ENCODE results near the gene ABCA9.

ABCA9 gene

DNA sequence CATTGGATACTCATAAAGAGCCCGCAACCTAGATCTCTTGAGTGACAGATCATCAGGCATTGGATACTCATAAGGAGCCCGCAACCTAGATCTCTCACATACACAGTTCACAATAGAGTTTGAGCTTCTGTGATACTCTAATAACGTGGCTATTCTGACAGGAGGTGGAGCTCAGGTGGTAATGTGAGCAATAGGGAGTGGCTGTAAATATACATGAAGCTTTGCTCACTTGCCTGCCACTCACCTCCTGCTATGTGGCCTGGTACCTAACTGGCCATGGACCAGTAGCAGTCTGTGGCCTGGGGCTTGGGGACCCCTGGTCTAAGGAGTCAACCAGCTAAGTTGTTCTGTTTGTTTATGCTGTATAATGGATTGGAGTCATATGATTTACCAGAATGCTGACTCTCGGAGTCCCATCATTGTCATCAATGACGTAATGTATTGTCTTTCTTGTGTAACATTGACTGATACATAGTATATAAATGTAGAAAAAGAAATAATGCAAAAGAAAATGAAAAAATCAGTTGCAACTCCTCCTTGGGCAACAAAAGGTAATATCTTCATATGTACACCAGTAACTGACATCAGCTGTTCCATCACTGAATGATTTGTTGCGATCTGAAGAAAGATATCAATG is 17.5 kb downstream of the ABCA9 start:
- TF ChIP-seq POLR2AphosphoS5 (IDR thresholded peaks at IDR 0.05; ENCODE audit: low read depth, low read length): no peak
- TF ChIP-seq SIN3A (IDR thresholded peaks at IDR 0.05; ENCODE audit: borderline replicate concordance, insufficient read depth, low read length): no peak
- TF ChIP-seq FOXP2 (optimal IDR thresholded peaks at IDR 0.05; ENCODE audit: borderline replicate concordance, extremely low read depth, extremely low read length, insufficient read depth): no peak
- no peak for TF ChIP-seq TAF1 (IDR thresholded peaks at IDR 0.05; ENCODE audit: borderline replicate concordance, insufficient read depth, low read length)
- TF ChIP-seq, protein P1, sequence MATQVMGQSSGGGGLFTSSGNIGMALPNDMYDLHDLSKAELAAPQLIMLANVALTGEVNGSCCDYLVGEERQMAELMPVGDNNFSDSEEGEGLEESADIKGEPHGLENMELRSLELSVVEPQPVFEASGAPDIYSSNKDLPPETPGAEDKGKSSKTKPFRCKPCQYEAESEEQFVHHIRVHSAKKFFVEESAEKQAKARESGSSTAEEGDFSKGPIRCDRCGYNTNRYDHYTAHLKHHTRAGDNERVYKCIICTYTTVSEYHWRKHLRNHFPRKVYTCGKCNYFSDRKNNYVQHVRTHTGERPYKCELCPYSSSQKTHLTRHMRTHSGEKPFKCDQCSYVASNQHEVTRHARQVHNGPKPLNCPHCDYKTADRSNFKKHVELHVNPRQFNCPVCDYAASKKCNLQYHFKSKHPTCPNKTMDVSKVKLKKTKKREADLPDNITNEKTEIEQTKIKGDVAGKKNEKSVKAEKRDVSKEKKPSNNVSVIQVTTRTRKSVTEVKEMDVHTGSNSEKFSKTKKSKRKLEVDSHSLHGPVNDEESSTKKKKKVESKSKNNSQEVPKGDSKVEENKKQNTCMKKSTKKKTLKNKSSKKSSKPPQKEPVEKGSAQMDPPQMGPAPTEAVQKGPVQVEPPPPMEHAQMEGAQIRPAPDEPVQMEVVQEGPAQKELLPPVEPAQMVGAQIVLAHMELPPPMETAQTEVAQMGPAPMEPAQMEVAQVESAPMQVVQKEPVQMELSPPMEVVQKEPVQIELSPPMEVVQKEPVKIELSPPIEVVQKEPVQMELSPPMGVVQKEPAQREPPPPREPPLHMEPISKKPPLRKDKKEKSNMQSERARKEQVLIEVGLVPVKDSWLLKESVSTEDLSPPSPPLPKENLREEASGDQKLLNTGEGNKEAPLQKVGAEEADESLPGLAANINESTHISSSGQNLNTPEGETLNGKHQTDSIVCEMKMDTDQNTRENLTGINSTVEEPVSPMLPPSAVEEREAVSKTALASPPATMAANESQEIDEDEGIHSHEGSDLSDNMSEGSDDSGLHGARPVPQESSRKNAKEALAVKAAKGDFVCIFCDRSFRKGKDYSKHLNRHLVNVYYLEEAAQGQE (IDR thresholded peaks at IDR 0.05; ENCODE audit: insufficient read depth in 1 of 2, low read depth in 2 of 2, low read length in 2 of 2): no peak

GRCh38 chr17:69042308-69042707 is 18.4 kb downstream of the ABCA9 start:
- TF ChIP-seq FOXP2 (optimal IDR thresholded peaks at IDR 0.05; ENCODE audit: borderline replicate concordance, extremely low read depth, extremely low read length, insufficient read depth) (no peak), TAF1 (IDR thresholded peaks at IDR 0.05; ENCODE audit: borderline replicate concordance, insufficient read depth, low read length) (no peak), POLR2AphosphoS5 (IDR thresholded peaks at IDR 0.05; ENCODE audit: low read depth, low read length) (no peak), SIN3A (IDR thresholded peaks at IDR 0.05; ENCODE audit: borderline replicate concordance, insufficient read depth, low read length) (no peak)
- TF ChIP-seq, protein P1 (IDR thresholded peaks at IDR 0.05; ENCODE audit: insufficient read depth in 1 of 2, low read depth in 2 of 2, low read length in 2 of 2): no peak

DNA sequence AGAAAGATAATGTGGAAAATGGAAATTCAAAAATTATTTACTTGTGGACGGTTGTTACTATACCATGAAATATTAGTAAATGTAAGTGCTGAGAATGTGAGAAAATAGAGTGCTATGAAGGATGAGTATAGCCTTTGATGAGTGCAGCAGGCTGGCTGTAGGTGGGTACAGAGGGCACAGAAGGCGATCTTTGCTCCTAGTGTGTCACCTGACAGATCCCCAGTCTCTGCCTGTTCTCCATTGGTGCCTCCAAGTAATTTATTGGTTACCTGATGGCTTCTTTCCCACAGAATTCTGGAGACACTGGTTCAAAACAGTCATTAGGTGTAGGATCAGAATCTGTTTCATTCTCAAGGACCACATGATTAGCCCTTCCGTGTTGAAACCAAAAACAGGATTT is 28.9 kb downstream of the ABCA9 start:
- TF ChIP-seq SIN3A (IDR thresholded peaks at IDR 0.05; ENCODE audit: borderline replicate concordance, insufficient read depth, low read length) (no peak), POLR2AphosphoS5 (IDR thresholded peaks at IDR 0.05; ENCODE audit: low read depth, low read length) (no peak), TAF1 (IDR thresholded peaks at IDR 0.05; ENCODE audit: borderline replicate concordance, insufficient read depth, low read length) (no peak), FOXP2 (optimal IDR thresholded peaks at IDR 0.05; ENCODE audit: borderline replicate concordance, extremely low read depth, extremely low read length, insufficient read depth) (no peak)
- TF ChIP-seq, protein P1 (IDR thresholded peaks at IDR 0.05; ENCODE audit: insufficient read depth in 1 of 2, low read depth in 2 of 2, low read length in 2 of 2): no peak

- TF ChIP-seq, protein P1 (IDR thresholded peaks at IDR 0.05; ENCODE audit: insufficient read depth in 1 of 2, low read depth in 2 of 2, low read length in 2 of 2): no peak
- TF ChIP-seq POLR2AphosphoS5 (IDR thresholded peaks at IDR 0.05; ENCODE audit: low read depth, low read length) (no peak), SIN3A (IDR thresholded peaks at IDR 0.05; ENCODE audit: borderline replicate concordance, insufficient read depth, low read length) (no peak), FOXP2 (optimal IDR thresholded peaks at IDR 0.05; ENCODE audit: borderline replicate concordance, extremely low read depth, extremely low read length, insufficient read depth) (no peak), TAF1 (IDR thresholded peaks at IDR 0.05; ENCODE audit: borderline replicate concordance, insufficient read depth, low read length) (no peak)
Measured at GRCh38 chr17:69030169-69030568, 30.6 kb downstream of the ABCA9 start.

Measured in PFSK-1 (cell line).